Tibial nerve (tissue), 4 donors: ENCODE results near the gene PSEN2. TPM values are rescaled to one million over a fixed set of nuclear protein-coding genes. Genes with fewer than 3 reads are reported as not detected.

Experiments
- DNase-seq, 2 donors: peaks; one replicate each; pipeline ENCODE4 v3.0.0-alpha.2; 2019; ENCODE audit warnings: low spot score in 2 of 2
- H3K27ac ChIP-seq, 4 donors: fragments of 200-600 bp; sonication (generic) in 3 of 4; one replicate each; pipeline ENCODE4 v1.5.1; 2017 to 2019; ENCODE audit warnings: mild to moderate bottlenecking in 1 of 4
- H3K27me3 ChIP-seq, 2 donors: fragments of 200-600 bp; sonication (generic) in 1 of 2; one replicate each; pipeline versions ENCODE4 v1.5.1 to v1.6.0; 2017 to 2019
- H3K36me3 ChIP-seq, 3 donors: fragments of 200-600 bp; sonication (generic); one replicate each; pipeline ENCODE4 v1.5.1; 2018 to 2019
- H3K4me1 ChIP-seq, 4 donors: fragments of 200-600 bp; sonication (generic) in 3 of 4; one replicate each; pipeline ENCODE4 v1.5.1; 2017 to 2019
- H3K4me3 ChIP-seq, 4 donors: fragments of 200-600 bp; sonication (generic) in 3 of 4; one replicate each; pipeline ENCODE4 v1.5.1; 2017 to 2019; ENCODE audit warnings: mild to moderate bottlenecking in 1 of 4, moderate library complexity in 1 of 4
- H3K9me3 ChIP-seq, 4 donors: fragments of 200-600 bp; sonication (generic) in 3 of 4; one replicate each; pipeline ENCODE4 v1.5.1; 2017 to 2019
- EP300 ChIP-seq, 2 donors: sonication (generic); formaldehyde crosslinking; IDR thresholded peaks; one replicate each; pipeline ENCODE4 v1.6.1; 2017; ENCODE audit warnings: antibody characterized with exemption in 2 of 2, mild to moderate bottlenecking in 1 of 2
- POLR2A ChIP-seq, 2 donors: fragments of 450-650 bp; IDR thresholded peaks; one replicate each; pipeline ENCODE4 v1.6.1; 2017; ENCODE audit warnings: antibody characterized with exemption in 2 of 2, mild to moderate bottlenecking in 2 of 2, moderate library complexity in 2 of 2
- WGBS, 2 donors: methylation state at CpG; one replicate each; pipeline ENCODE4 v1.1.5; 2018; 5-methylcytosine and 5-hydroxymethylcytosine counted together
- total RNA-seq, 4 donors: library from RNA; depleted of rRNA; stranded (reverse); fragments of >200 nt; gene quantifications; one replicate each; pipeline ENCODE4 v1.1.0, GENCODE V29; 2016
- TF ChIP-seq, protein P1 (sequence below), 5 experiments: fragments of 200-600 bp in 3 of 5; fragments of 450-650 bp in 2 of 5; sonication (generic) in 3 of 5; IDR thresholded peaks; one replicate each; pipeline ENCODE4 v1.5.1; 2016 to 2019; ENCODE audit warnings: antibody characterized with exemption in 5 of 5, mild to moderate bottlenecking in 3 of 5, moderate library complexity in 2 of 5

Gene PSEN2
- total RNA-seq, 4 donors from 2014 or later: 30.8 to 49.2 (median 40.9) TPM

DNA sequence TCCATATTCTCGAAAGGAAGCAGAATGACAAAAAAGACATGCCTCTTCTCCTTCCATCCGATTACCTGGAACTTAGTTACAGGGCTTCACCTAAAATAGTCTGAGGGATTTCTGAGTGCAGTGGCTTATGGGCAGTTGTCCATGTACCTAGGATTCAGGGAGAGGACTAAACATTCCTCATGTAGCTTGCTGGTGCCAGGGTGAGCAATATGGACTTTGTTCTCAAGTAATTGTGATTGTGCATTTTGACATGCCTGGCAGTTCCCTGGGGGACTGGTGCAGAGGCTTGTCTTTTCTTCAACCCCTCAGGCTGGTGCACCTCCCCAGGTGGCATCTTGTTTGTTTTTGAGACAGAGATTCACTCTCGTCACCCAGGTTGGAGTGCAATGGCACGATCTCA, 6.1 kb upstream of the PSEN2 start:
- H3K27me3 ChIP-seq: no peaks in the 10 kb centered on the region
- H3K4me1 ChIP-seq: no peaks in the 10 kb centered on the region
- no peak overlapping the region for H3K4me3 ChIP-seq
- WGBS, 2 donors: 89 to 100% methylated on average over 4 of the region's 4 CpGs
- no peak for TF ChIP-seq POLR2A (IDR thresholded peaks at IDR 0.05)
- TF ChIP-seq, protein P1, sequence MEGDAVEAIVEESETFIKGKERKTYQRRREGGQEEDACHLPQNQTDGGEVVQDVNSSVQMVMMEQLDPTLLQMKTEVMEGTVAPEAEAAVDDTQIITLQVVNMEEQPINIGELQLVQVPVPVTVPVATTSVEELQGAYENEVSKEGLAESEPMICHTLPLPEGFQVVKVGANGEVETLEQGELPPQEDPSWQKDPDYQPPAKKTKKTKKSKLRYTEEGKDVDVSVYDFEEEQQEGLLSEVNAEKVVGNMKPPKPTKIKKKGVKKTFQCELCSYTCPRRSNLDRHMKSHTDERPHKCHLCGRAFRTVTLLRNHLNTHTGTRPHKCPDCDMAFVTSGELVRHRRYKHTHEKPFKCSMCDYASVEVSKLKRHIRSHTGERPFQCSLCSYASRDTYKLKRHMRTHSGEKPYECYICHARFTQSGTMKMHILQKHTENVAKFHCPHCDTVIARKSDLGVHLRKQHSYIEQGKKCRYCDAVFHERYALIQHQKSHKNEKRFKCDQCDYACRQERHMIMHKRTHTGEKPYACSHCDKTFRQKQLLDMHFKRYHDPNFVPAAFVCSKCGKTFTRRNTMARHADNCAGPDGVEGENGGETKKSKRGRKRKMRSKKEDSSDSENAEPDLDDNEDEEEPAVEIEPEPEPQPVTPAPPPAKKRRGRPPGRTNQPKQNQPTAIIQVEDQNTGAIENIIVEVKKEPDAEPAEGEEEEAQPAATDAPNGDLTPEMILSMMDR (IDR thresholded peaks at IDR 0.05): no peak
- no peaks in the 10 kb centered on the region for H3K36me3 ChIP-seq
- no peaks in the 10 kb centered on the region for H3K9me3 ChIP-seq
- no peak for DNase-seq
- no peak overlapping the region for H3K27ac ChIP-seq

DNA sequence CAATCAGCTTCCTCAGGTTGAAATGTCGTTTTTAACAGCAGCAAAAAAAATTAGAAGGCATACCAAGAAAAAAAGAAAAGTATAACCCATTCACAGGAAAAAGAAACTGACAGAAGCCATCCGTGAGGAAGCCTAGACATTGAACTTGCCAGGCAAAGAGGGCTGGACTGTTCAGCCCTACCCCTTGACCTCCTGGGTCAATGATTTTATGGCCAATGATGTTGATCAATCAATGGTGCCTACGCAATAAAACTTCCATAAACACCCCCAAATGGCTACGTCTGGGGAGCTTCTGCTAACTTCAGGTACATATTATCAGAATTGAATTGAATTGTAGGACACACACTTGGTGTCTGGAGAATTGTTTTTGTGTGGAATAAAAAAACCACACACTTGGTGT, 4.8 kb upstream of the PSEN2 start:
- no peaks in the 10 kb centered on the region for H3K27me3 ChIP-seq
- H3K4me3 ChIP-seq: no peak overlapping the region
- peaks cover 0 to 6% (median 2%) of the 10 kb centered on the region in 4 donors for H3K4me1 ChIP-seq
- no peak overlapping the region for H3K27ac ChIP-seq
- 54 to 62% methylated on average over 4 of the region's 4 CpGs for WGBS, 2 donors
- no peaks in the 10 kb centered on the region for H3K36me3 ChIP-seq
- no peaks in the 10 kb centered on the region for H3K9me3 ChIP-seq
- DNase-seq: no peak
- TF ChIP-seq POLR2A (IDR thresholded peaks at IDR 0.05) (no peak), EP300 (IDR thresholded peaks at IDR 0.05) (no peak)
- TF ChIP-seq, protein P1 (IDR thresholded peaks at IDR 0.05): no peak

DNA sequence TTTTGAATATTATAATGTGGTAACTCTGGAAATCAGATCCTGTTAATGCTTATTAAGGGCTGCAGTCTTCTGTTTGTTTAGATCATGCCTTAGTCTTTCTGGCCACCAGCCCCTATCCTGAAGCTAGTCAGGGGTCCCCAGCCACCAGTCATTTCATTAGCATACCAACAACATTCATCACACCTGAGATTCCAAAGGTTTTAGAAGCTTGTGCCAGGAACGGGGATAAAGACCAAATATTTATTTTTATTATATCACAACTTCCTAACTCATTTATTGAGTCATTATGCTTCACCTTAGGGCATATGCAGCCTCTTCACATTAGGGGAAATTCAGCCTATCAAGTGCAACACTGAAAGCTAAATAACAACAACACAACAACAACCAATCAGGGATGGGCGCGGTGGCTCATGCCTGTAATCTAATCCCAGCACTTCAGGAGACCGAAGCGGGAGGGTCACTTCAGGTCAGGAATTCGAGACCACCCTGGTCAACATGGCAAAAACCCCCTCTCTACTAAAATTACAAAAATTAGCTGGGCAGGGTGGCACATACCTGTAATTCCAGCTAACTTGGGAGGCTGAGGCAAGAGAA, 2.9 kb upstream of the PSEN2 start:
- no peak for DNase-seq
- WGBS, 2 donors: 71 to 76% methylated on average over 6 of the region's 6 CpGs
- H3K4me1 ChIP-seq: peaks cover 0 to 19% (median 13%) of the 10 kb centered on the region in 4 donors

DNA sequence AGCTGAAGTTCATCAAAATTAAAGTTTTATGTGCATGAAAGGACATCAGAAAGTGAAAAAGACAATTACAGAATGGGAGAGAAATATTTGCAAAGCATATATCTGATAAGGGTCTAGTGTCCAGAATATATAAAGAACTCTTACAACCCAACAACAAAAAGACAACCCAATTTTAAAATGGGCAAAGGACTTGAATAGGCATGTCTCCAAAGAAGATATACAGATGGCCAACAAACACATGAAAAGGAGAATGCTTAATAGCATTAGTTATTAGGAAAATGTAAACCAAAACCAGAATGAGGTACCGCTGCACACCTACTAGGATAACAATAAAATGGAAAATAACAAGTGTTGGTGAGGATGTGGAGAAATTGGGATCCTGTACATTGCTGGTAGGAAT, 1.7 kb upstream of the PSEN2 start:
- Histone ChIP-seq H3K4me1 (peaks cover 0 to 19% (median 13%) of the 10 kb centered on the region in 4 donors), H3K4me3 (no peak overlapping the region), H3K27me3 (no peaks in the 10 kb centered on the region), H3K27ac (no peak overlapping the region), H3K9me3 (no peaks in the 10 kb centered on the region), H3K36me3 (no peaks in the 10 kb centered on the region)
- TF ChIP-seq, protein P1 (IDR thresholded peaks at IDR 0.05): no peak
- TF ChIP-seq POLR2A (IDR thresholded peaks at IDR 0.05): no peak
- TF ChIP-seq EP300 (IDR thresholded peaks at IDR 0.05): no peak
- WGBS, 2 donors: 98 to 100% methylated on average over 1 of the region's 1 CpG
- DNase-seq: no peak

More for the DNA sequence above, 2.9 kb upstream of the PSEN2 start:
- TF ChIP-seq, protein P1 (IDR thresholded peaks at IDR 0.05): no peak
- no peak for TF ChIP-seq POLR2A (IDR thresholded peaks at IDR 0.05)
- TF ChIP-seq EP300 (IDR thresholded peaks at IDR 0.05): no peak
- Histone ChIP-seq H3K4me3 (no peak overlapping the region), H3K36me3 (no peaks in the 10 kb centered on the region), H3K27ac (no peak overlapping the region), H3K9me3 (no peaks in the 10 kb centered on the region), H3K27me3 (no peaks in the 10 kb centered on the region)

DNA sequence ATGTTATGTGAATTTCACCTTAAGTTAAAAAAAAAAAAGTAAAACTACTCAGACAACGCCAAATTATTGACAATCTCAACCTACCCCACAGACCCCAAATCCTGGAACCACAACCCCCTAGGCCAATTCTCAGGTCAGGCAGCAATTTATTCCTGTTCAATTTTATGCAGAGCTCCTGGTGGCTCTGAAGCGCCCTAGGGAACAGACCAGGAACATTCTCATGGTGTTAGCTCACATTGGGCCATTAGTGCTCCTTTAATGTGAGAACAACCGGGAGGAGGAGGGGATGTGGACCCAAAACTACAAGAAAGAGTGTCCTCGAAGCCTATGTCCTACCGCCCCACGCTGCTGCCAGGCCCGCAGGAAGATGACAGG, 403 bp upstream of the PSEN2 start:
- 23% methylated on average over 7 of the region's 7 CpGs for WGBS, 2 donors
- no peaks in the 10 kb centered on the region for H3K36me3 ChIP-seq
- no peaks in the 10 kb centered on the region for H3K27me3 ChIP-seq
- H3K4me3 ChIP-seq: peak overlapping the region; percentile 71 to 96 (median 78)
- no peaks in the 10 kb centered on the region for H3K9me3 ChIP-seq
- peak overlapping the region; percentile 54 to 82 (median 72) for H3K27ac ChIP-seq
- peak; percentile 15 to 25 for DNase-seq
- TF ChIP-seq POLR2A (IDR thresholded peaks at IDR 0.05) (no peak), EP300 (IDR thresholded peaks at IDR 0.05) (no peak)
- TF ChIP-seq, protein P1 (IDR thresholded peaks at IDR 0.05): no peak
- H3K4me1 ChIP-seq: peaks cover 0 to 19% (median 13%) of the 10 kb centered on the region in 4 donors
